DOHH2 (cell line): ENCODE measurements around the gene CES3.

ENCODE experiments used
- EZH2phosphoT487 ChIP-seq: fragments of 200-600 bp; sonication (generic); IDR thresholded peaks from 2 replicates; pipeline ENCODE4 v1.6.1; 2017; ENCODE audit warnings: borderline replicate concordance, mild to moderate bottlenecking, antibody characterized with exemption, low read length, moderate library complexity, mixed read lengths
- TF ChIP-seq, protein P1 (sequence below): fragments of 200-600 bp; sonication (generic); IDR thresholded peaks from one replicate; pipeline ENCODE4 v1.5.1; 2014; ENCODE audit warnings: antibody characterized with exemption, mild to moderate bottlenecking, low read depth, low read length; ENCODE audit not compliant: poor library complexity, severe bottlenecking

- TF ChIP-seq, protein P1, sequence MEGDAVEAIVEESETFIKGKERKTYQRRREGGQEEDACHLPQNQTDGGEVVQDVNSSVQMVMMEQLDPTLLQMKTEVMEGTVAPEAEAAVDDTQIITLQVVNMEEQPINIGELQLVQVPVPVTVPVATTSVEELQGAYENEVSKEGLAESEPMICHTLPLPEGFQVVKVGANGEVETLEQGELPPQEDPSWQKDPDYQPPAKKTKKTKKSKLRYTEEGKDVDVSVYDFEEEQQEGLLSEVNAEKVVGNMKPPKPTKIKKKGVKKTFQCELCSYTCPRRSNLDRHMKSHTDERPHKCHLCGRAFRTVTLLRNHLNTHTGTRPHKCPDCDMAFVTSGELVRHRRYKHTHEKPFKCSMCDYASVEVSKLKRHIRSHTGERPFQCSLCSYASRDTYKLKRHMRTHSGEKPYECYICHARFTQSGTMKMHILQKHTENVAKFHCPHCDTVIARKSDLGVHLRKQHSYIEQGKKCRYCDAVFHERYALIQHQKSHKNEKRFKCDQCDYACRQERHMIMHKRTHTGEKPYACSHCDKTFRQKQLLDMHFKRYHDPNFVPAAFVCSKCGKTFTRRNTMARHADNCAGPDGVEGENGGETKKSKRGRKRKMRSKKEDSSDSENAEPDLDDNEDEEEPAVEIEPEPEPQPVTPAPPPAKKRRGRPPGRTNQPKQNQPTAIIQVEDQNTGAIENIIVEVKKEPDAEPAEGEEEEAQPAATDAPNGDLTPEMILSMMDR: no peak
- no peak for TF ChIP-seq EZH2phosphoT487
These were observed 29.4 kb upstream of the CES3 start for GRCh38 chr16:66931665-66932064.
